ENCODE results near the gene GRM4.

- TF ChIP-seq CTCF (conservative IDR thresholded peaks at IDR 0.05; ENCODE audit: low read length) (no peak), EZH2phosphoT487 (IDR thresholded peaks at IDR 0.05; ENCODE audit: borderline replicate concordance) (no peak)
These were observed 110.1 kb downstream of the GRM4 start for GRCh38 chr6:34035704-34036356.
